Neural cell (in vitro differentiated cells): ENCODE results near the gene PRKAG2. TPM values are rescaled to one million over a fixed set of nuclear protein-coding genes. Genes with fewer than 3 reads are reported as not detected.

Experiments
- H2AFZ ChIP-seq: fragments of 200-600, 300-800 bp; sonication (generic), shearing (Covaris generic); 2 replicates; pipeline ENCODE4 v1.6.0; 2014; ENCODE audit warnings: low read depth, mild to moderate bottlenecking, antibody characterized with exemption, low read length, moderate library complexity
- H3F3A ChIP-seq: fragments of 200-600 bp; shearing (Covaris generic); 2 replicates; pipeline ENCODE4 v1.6.1; 2016; ENCODE audit warnings: mild to moderate bottlenecking, moderate library complexity, mixed read lengths, antibody characterized with exemption, low read length; ENCODE audit not compliant: insufficient read depth, poor library complexity, severe bottlenecking
- H3K27ac ChIP-seq: fragments of 200-600, 300-800 bp; sonication (generic), shearing (Covaris generic); 2 replicates; pipeline ENCODE4 v1.5.1; 2014; ENCODE audit warnings: mild to moderate bottlenecking, low read length, moderate library complexity
- H3K27me3 ChIP-seq: fragments of 300-800, 200-600 bp; sonication (generic), shearing (Covaris generic); 2 replicates; pipeline ENCODE4 v1.6.0; 2014; ENCODE audit warnings: mild to moderate bottlenecking, low read depth, low read length, moderate library complexity; ENCODE audit not compliant: insufficient read depth
- H3K36me3 ChIP-seq: fragments of 300-800, 200-600 bp; sonication (generic), shearing (Covaris generic); 2 replicates; pipeline ENCODE4 v1.5.1; 2014; ENCODE audit warnings: mild to moderate bottlenecking, antibody characterized with exemption, low read length, moderate library complexity; ENCODE audit not compliant: insufficient read depth
- H3K4me2 ChIP-seq: fragments of 300-800, 200-600 bp; sonication (generic), shearing (Covaris generic); 2 replicates; pipeline ENCODE4 v1.6.0; 2014; ENCODE audit warnings: mild to moderate bottlenecking, low read length
- H3K4me3 ChIP-seq: fragments of 300-800, 200-600 bp; sonication (generic), shearing (Covaris generic); 2 replicates; pipeline ENCODE4 v1.5.1; 2014; ENCODE audit warnings: mild to moderate bottlenecking, low read length, moderate library complexity
- H3K79me2 ChIP-seq: fragments of 200-600 bp; shearing (Covaris generic); replicated peaks from 2 replicates; pipeline ENCODE4 v1.6.0; 2014; ENCODE audit warnings: mild to moderate bottlenecking, low read length, moderate library complexity; ENCODE audit not compliant: insufficient read depth
- H3K9ac ChIP-seq: fragments of 300-800, 200-600 bp; sonication (generic), shearing (Covaris generic); 2 replicates; pipeline ENCODE4 v1.6.1; 2016; ENCODE audit warnings: mild to moderate bottlenecking, low read length, mixed read lengths
- H3K9me2 ChIP-seq: fragments of 200-600 bp; shearing (Covaris generic); 2 replicates; pipeline ENCODE4 v1.6.1; 2016; ENCODE audit warnings: mild to moderate bottlenecking, low read length, mixed read lengths; ENCODE audit not compliant: insufficient read depth
- H3K9me3 ChIP-seq: fragments of 200-600, 300-800 bp; sonication (generic), shearing (Covaris generic); 2 replicates; pipeline ENCODE4 v1.6.1; 2016; ENCODE audit warnings: mild to moderate bottlenecking, mixed run types, low read length, moderate library complexity, mixed read lengths
- H4K20me1 ChIP-seq: fragments of 200-600 bp; shearing (Covaris generic); 2 replicates; pipeline ENCODE4 v1.6.1; 2016; ENCODE audit warnings: mild to moderate bottlenecking, mixed run types; ENCODE audit not compliant: insufficient read depth
- EP300 ChIP-seq: fragments of 450-650 bp; conservative IDR thresholded peaks from 2 replicates; pipeline ENCODE4 v1.6.1; 2014; ENCODE audit warnings: antibody characterized with exemption, mild to moderate bottlenecking, moderate library complexity; ENCODE audit not compliant: poor library complexity, severe bottlenecking
- EZH2 ChIP-seq: fragments of 200-600, 300-800 bp; shearing (Covaris generic), sonication (generic); IDR thresholded peaks from 2 replicates; pipeline ENCODE4 v1.6.1; 2014; ENCODE audit warnings: antibody characterized with exemption, low read length, borderline replicate concordance, mild to moderate bottlenecking; ENCODE audit not compliant: insufficient read depth, poor library complexity, severe bottlenecking
- MXI1 ChIP-seq: fragments of 450-650 bp; conservative IDR thresholded peaks from 2 replicates; pipeline ENCODE4 v1.6.1; 2014; ENCODE audit warnings: antibody characterized with exemption, mild to moderate bottlenecking; ENCODE audit not compliant: poor library complexity, severe bottlenecking
- POLR2AphosphoS5 ChIP-seq: IDR thresholded peaks from 2 replicates; pipeline ENCODE4 v1.6.1; 2012
- RAD21 ChIP-seq: fragments of 450-650 bp; conservative IDR thresholded peaks from 2 replicates; pipeline ENCODE4 v1.6.1; 2014; ENCODE audit warnings: antibody characterized with exemption, mild to moderate bottlenecking, moderate library complexity
- SMC3 ChIP-seq: fragments of 450-650 bp; conservative IDR thresholded peaks from 2 replicates; pipeline ENCODE4 v1.6.1; 2014; ENCODE audit warnings: antibody characterized with exemption, mild to moderate bottlenecking, moderate library complexity; ENCODE audit not compliant: poor library complexity
- TAF1 ChIP-seq: IDR thresholded peaks from 2 replicates; pipeline ENCODE4 v1.6.1; 2012; ENCODE audit warnings: low read depth
- polyA plus RNA-seq: library from polyadenylated mRNA; depleted of rRNA; stranded (reverse); fragments of >200 nt; gene quantifications from 2 replicates; pipeline ENCODE4 v1.2.3, GENCODE V29; 2014
- TF ChIP-seq, protein P1 (sequence below): IDR thresholded peaks from 2 replicates; pipeline ENCODE4 v1.6.1; 2012; ENCODE audit warnings: borderline replicate concordance
- TF ChIP-seq, protein P2 (sequence below): fragments of 450-650 bp; IDR thresholded peaks from 2 replicates; pipeline ENCODE4 v1.5.1; 2014; ENCODE audit warnings: antibody characterized with exemption, mild to moderate bottlenecking, moderate library complexity; ENCODE audit not compliant: poor library complexity, severe bottlenecking

Gene PRKAG2
- polyA plus RNA-seq, 1 donor from 2014 or later, result 22.9 TPM

DNA sequence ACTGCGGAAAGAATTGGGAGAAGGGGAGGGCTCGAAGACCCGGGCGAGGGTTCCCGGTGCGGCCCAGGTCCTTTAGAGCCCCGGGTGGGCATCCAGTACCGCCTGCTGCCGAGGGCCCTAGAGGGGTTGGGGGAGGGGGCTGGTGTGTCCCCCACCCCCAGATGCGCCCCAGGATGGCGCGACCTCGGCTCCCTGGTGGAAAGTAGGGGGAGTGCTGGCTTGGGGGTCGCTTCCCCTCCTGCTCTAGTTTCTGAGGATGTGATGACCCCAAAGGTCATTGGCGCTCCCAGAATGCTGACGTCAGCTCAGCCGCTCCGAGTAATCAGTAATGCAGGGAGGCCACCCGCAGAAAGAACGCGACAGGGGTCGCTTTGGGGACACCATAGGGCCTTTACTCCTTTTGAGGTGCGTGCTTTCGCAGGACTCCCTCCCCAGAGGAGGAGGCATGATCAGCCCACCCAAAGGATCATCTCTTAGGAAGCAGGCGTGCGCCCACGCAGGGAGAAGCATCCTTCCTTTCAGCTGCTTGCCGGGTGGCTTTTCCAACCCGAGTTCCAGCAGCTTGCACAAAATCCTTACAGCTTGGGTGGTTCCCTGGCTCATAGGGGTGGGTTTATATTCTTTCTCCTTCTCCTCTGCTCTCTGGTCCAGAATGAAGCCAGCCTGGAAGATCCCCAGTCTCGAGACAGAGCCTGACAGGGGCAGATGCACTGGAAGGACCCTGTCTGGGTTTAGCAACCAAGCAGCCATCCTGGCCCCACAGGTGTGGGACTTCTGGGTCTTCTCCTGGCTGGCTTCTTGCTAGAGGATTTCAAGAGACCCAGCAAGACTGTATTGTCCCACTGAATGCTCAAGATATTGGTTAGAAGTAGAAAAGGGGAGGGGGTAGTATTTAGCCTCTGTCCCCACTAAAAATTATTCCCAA, 1.3 kb upstream of the PRKAG2 start:
- no peak overlapping the region for H2AFZ ChIP-seq
- no peaks in the 10 kb centered on the region for H3K79me2 ChIP-seq
- TF ChIP-seq EP300 (no peak), SMC3 (no peak), EZH2 (no peak), TAF1 (no peak), POLR2AphosphoS5 (no peak), RAD21 (no peak), MXI1 (no peak)
- TF ChIP-seq, protein P1, sequence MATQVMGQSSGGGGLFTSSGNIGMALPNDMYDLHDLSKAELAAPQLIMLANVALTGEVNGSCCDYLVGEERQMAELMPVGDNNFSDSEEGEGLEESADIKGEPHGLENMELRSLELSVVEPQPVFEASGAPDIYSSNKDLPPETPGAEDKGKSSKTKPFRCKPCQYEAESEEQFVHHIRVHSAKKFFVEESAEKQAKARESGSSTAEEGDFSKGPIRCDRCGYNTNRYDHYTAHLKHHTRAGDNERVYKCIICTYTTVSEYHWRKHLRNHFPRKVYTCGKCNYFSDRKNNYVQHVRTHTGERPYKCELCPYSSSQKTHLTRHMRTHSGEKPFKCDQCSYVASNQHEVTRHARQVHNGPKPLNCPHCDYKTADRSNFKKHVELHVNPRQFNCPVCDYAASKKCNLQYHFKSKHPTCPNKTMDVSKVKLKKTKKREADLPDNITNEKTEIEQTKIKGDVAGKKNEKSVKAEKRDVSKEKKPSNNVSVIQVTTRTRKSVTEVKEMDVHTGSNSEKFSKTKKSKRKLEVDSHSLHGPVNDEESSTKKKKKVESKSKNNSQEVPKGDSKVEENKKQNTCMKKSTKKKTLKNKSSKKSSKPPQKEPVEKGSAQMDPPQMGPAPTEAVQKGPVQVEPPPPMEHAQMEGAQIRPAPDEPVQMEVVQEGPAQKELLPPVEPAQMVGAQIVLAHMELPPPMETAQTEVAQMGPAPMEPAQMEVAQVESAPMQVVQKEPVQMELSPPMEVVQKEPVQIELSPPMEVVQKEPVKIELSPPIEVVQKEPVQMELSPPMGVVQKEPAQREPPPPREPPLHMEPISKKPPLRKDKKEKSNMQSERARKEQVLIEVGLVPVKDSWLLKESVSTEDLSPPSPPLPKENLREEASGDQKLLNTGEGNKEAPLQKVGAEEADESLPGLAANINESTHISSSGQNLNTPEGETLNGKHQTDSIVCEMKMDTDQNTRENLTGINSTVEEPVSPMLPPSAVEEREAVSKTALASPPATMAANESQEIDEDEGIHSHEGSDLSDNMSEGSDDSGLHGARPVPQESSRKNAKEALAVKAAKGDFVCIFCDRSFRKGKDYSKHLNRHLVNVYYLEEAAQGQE, result no peak
- TF ChIP-seq, protein P2, sequence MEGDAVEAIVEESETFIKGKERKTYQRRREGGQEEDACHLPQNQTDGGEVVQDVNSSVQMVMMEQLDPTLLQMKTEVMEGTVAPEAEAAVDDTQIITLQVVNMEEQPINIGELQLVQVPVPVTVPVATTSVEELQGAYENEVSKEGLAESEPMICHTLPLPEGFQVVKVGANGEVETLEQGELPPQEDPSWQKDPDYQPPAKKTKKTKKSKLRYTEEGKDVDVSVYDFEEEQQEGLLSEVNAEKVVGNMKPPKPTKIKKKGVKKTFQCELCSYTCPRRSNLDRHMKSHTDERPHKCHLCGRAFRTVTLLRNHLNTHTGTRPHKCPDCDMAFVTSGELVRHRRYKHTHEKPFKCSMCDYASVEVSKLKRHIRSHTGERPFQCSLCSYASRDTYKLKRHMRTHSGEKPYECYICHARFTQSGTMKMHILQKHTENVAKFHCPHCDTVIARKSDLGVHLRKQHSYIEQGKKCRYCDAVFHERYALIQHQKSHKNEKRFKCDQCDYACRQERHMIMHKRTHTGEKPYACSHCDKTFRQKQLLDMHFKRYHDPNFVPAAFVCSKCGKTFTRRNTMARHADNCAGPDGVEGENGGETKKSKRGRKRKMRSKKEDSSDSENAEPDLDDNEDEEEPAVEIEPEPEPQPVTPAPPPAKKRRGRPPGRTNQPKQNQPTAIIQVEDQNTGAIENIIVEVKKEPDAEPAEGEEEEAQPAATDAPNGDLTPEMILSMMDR, result no peak
- no peaks in the 10 kb centered on the region for H3K9me3 ChIP-seq
- no peaks in the 10 kb centered on the region for H3K36me3 ChIP-seq
- H3K27ac ChIP-seq, result no peak overlapping the region
- no peak overlapping the region for H3K4me2 ChIP-seq
- H3K9ac ChIP-seq, result no peak overlapping the region
- peaks cover 45% of the 10 kb centered on the region for H3K27me3 ChIP-seq
- peak overlapping the region; percentile 90 for H3K4me3 ChIP-seq
- H3K9me2 ChIP-seq, result no peaks in the 10 kb centered on the region
- no peaks in the 10 kb centered on the region for H3F3A ChIP-seq
- no peaks in the 10 kb centered on the region for H4K20me1 ChIP-seq

DNA sequence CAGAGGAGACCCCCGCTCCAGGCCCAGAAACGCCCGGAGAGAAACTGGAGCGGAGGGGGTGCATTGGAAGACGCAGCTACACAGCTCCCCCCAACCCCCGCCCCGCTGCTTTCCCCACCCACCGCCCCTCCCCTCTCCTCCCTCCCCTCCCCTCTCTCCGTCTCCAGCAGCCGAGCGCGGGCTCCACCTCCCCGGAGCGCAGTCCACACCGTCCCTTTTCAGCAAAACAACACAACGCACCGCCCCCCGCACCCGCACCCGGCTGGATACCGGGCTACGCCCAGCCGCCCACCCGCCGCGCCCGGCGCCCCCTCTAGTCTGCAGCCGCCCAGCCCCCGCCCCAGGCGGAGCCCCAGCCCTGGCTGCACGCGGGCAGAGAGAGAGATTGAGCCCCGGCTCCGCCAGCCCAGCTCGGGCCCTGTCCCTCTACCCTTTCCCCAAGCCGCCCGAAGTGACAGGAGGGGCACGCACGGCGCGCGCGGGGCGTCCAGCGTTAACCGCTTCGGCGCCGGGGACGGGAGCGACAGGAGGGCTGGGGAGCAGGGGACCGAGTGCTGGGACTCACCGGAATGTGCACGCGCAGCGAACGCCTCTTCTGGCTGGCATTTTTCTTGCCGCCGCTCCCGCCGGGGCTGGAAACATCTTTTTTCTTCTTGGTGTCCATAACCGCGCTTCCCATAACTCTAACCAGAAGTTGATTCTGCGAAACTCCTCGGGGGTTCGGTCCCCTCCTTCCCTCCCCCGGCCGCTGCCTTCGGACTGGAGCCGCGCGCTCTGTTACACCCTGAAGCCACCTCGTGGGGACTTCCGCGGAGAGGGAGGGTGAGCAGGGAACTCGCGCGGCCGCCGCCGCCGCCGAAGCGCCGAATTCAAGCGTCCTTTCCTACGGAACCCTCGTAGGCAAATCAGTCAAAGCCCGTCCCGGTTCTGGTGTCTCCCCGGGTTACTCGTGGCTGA, 695 bp downstream of the PRKAG2 start:
- Histone ChIP-seq H2AFZ (peak overlapping the region; percentile 33), H3K36me3 (no peaks in the 10 kb centered on the region), H3K9me3 (no peaks in the 10 kb centered on the region), H3K27ac (no peak overlapping the region), H4K20me1 (no peaks in the 10 kb centered on the region), H3K9me2 (no peaks in the 10 kb centered on the region), H3K9ac (peak overlapping the region; percentile 54), H3K4me2 (peak overlapping the region; percentile 99), H3K79me2 (no peaks in the 10 kb centered on the region), H3F3A (no peaks in the 10 kb centered on the region), H3K4me3 (peak overlapping the region; percentile 90), H3K27me3 (peaks cover 45% of the 10 kb centered on the region)
- TF ChIP-seq POLR2AphosphoS5, result no peak
- TF ChIP-seq, protein P1, result no peak
- TF ChIP-seq TAF1, result no peak
- TF ChIP-seq EZH2, result no peak
- no peak for TF ChIP-seq EP300
- TF ChIP-seq MXI1, result peak; percentile 43
- TF ChIP-seq, protein P2, result peak; percentile 15
- TF ChIP-seq SMC3, result peak; percentile 44
- peak; percentile 39 for TF ChIP-seq RAD21
